Ectodermal cell (in vitro differentiated cells): Measurements from ENCODE around the gene TAF9.
"Not testable (repeated sequence)": the region's sequence is repeated elsewhere in the genome, so short reads cannot be mapped to it uniquely, and the experiment has no call there.

ENCODE experiments used
- H3K27ac ChIP-seq: 2 replicates; pipeline ENCODE4 v1.7.0; 2013; ENCODE audit warnings: mild to moderate bottlenecking, low read depth, low read length; ENCODE audit not compliant: insufficient read depth, poor library complexity, severe bottlenecking
- H3K27me3 ChIP-seq: 2 replicates; pipeline ENCODE4 v1.7.0; 2013; ENCODE audit warnings: mild to moderate bottlenecking, low read length; ENCODE audit not compliant: insufficient read depth, control insufficient read depth, poor library complexity, severe bottlenecking
- H3K36me3 ChIP-seq: one replicate; pipeline ENCODE4 v1.7.0; 2013; ENCODE audit warnings: low read length; ENCODE audit not compliant: control insufficient read depth, insufficient read depth
- H3K4me1 ChIP-seq: one replicate; pipeline ENCODE4 v1.7.0; 2013; ENCODE audit warnings: low read length; ENCODE audit not compliant: control insufficient read depth, insufficient read depth
- H3K4me3 ChIP-seq: 2 replicates; pipeline ENCODE4 v1.7.0; 2013; ENCODE audit warnings: low read depth, low read length, control low read depth; ENCODE audit not compliant: insufficient read depth
- H3K9me3 ChIP-seq: 2 replicates; pipeline ENCODE4 v1.7.0; 2013; ENCODE audit warnings: mild to moderate bottlenecking, low read length, moderate library complexity; ENCODE audit not compliant: control insufficient read depth
- WGBS, 2 experiments: methylation state at CpG; one replicate each; pipeline ENCODE4 v1.1.7; 2013; ENCODE audit warnings: missing lambda C conversion rate in 2 of 2; 5-methylcytosine and 5-hydroxymethylcytosine counted together

TAF9 gene

DNA sequence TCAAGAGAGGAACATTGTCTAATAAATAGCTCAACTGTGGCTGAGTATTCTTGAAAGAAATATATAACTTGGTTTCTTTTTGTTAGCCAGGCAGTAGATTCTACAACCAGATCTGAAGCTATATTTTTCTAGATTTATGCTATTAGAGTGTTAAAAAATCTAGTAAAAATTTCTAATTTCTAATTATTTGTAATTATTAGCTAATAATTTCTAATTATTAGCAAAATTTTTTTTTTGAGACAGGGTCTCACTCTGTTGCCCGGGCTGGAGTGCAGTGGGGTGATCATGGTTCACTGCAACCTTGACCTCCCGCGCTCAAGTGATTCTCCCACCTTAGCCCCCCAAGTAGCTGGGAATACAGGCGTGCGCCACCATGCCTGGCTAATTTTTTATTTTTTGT is 3.1 kb upstream of the TAF9 start:
- 86 to 96% methylated on average over 5 of the region's 5 CpGs for WGBS, 2 experiments
- no peaks in the 10 kb centered on the region for H3K4me1 ChIP-seq
- no peaks in the 10 kb centered on the region for H3K27me3 ChIP-seq
- no peaks in the 10 kb centered on the region for H3K9me3 ChIP-seq
- peaks cover 13% of the 10 kb centered on the region for H3K36me3 ChIP-seq
- no peak overlapping the region for H3K27ac ChIP-seq
- H3K4me3 ChIP-seq = no peak overlapping the region

DNA sequence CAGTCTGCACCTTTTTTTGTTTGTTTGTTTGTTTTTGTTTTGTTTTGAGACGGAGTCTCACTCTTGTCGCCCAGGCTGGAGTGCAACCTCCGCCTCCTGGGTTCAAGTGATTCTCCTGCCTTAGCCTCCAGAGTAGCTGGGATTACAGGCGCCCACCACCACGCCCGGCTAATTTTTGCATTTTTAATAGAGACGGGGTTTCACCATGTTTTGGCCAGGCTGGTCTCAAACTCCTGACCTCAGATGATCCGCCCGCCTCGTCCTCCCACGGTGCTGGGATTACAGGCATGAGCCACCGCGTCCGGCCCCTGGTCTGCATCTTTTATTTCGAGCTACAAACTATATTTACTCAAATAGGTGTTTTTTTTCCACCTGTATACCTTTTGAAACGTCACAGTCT is 1.0 kb upstream of the TAF9 start:
- 4 to 6% methylated on average over 16 of the region's 16 CpGs for WGBS, 2 experiments
- not testable (repeated sequence) for H3K27me3 ChIP-seq, H3K4me1 ChIP-seq, H3K36me3 ChIP-seq, H3K27ac ChIP-seq, H3K9me3 ChIP-seq
- H3K4me3 ChIP-seq = peak overlapping the region; percentile 92

DNA sequence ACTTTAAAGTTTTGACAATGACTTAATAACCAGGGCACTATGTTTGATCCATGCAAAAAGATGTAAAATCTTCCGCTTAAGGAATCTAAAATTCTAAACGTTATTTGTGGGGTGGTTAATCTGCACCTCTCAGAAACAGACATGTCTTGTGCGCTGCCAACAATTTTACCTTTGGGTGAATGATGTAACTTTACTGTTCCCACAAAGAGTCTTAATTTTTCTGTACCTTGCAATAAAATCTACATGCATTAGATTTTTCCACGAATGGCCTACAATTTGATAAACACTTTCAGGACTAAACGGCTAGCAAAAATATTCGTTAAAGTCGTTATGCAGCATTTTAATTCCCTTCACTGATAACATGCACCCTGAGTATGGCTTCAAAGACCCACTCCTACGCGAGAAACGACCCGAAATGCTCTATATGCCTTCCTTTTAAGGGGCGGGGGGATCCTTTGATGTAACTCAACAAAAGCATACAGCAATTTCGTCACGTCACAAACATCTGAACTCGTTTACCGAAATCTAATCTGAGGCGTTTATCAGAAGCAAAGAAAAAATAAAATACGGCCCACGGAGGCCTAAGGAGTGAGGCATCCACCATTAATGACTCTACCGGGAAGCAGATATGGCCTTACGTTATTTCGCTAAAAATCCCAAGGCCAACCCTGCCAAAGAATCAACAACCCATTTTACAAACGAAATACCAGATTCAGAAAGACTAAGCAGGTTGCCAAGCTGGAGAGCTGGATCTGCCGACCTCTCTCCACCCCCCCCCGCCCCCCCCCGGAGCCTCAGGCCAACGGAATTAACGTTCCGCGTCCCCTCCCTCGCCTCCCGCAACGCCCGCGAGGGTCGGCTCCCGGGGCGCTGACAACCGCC is 621 bp downstream of the TAF9 start:
- Histone ChIP-seq H3K36me3 (peaks cover 9% of the 10 kb centered on the region), H3K4me3 (peak overlapping the region; percentile 92), H3K27ac (peak overlapping the region; percentile 99), H3K4me1 (no peaks in the 10 kb centered on the region), H3K9me3 (no peaks in the 10 kb centered on the region), H3K27me3 (no peaks in the 10 kb centered on the region)
- 2 to 3% methylated on average over 38 of the region's 39 CpGs for WGBS, 2 experiments

DNA sequence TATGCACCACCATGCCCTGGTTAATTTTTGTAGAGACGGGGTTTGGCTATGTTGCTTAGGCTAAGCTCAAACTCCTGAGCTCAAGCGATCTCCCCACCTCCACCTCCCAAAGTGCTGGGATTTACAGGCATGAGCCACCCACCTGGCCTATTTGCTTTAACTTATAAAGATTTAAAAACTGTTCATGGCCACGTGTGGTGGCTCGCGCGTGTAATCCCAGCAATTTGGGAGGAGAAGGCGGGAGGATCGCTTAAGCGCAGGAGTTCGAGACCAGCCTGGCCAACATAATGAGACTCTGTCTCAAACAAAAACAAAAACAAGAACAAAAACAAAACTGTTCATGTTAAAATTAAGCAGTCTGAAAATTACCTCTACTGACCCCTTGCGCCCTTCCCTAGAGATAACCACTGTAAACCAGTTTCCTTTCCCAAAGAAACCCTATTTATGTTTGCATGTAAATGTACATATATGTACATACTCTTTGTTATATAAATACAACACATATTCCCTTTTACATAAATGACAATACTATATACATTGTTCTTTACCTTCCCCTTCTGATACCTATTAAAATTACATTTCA is 1.5 kb downstream of the TAF9 start:
- H3K27me3 ChIP-seq = no peaks in the 10 kb centered on the region
- no peaks in the 10 kb centered on the region for H3K4me1 ChIP-seq
- H3K27ac ChIP-seq = no peak overlapping the region
- 88 to 92% methylated on average over 11 of the region's 11 CpGs for WGBS, 2 experiments
- H3K9me3 ChIP-seq = no peaks in the 10 kb centered on the region
- peak overlapping the region; percentile 92 for H3K4me3 ChIP-seq
- peaks cover 9% of the 10 kb centered on the region for H3K36me3 ChIP-seq

DNA sequence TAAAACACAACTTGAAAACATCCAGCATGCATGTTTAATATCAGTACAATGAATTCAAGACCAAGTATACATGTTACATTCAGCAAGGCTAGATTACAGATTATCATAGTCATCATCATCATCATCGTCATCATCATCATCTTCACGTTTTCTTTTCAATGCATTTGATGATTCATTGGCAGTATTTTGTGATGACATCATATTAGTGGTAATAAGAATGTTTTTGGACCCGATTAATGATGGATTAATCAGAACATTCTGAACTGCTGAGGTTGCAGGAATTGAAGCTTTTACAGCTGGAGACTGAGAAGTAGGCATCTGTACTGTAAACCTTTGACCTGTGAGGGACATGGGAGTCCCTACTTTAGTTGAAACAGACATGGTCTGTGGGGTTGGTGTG is 4.5 kb downstream of the TAF9 start:
- Histone ChIP-seq H3K4me1 (no peaks in the 10 kb centered on the region), H3K36me3 (peaks cover 9% of the 10 kb centered on the region)
- WGBS, 2 experiments = 92 to 95% methylated on average over 3 of the region's 3 CpGs

DNA sequence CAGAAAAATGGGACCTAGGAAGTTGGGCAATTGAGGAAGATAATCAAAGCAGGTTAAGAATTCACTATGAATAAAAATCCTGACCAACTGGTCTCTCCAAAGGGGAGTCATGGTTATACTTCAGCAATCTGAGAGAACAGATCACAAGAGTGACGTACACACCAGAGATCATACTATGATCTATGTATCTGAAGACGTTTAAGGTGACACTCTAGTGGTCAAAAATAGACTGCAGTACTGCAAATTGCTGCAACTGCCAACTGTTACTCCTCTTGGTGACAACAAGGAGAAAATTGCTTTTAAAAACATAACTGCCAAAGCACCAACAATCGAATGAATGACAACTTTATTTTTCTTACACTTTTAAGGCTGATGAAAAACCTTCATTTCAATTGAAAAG is 4.9 kb downstream of the TAF9 start:
- Histone ChIP-seq H3K4me1 (no peaks in the 10 kb centered on the region), H3K9me3 (no peaks in the 10 kb centered on the region), H3K27ac (no peak overlapping the region), H3K4me3 (no peak overlapping the region), H3K36me3 (peaks cover 9% of the 10 kb centered on the region), H3K27me3 (no peaks in the 10 kb centered on the region)
- WGBS, 2 experiments = 95 to 96% methylated on average over 3 of the region's 3 CpGs

More for the DNA sequence above, 4.5 kb downstream of the TAF9 start:
- Histone ChIP-seq H3K4me3 (no peak overlapping the region), H3K9me3 (no peaks in the 10 kb centered on the region), H3K27me3 (no peaks in the 10 kb centered on the region), H3K27ac (no peak overlapping the region)

DNA sequence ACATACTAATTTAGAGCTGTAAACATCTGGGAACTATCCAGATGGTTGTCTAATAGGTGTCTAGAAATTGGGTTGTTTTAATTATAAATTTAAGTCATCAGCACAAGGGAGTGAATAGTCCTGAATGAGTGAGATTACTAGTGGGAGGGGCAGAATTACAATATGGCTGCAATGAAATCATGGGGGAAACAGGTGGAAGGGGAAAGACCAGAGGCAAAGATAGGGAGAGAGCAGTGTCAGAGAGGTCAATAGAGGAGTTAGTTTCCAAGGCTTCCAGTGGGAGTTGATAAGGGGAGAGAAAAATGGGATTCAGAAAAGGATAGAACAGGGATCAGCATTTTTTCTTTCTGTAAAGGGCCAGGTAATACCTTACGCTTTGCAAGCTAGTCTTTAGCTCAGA is 8.9 kb downstream of the TAF9 start:
- Histone ChIP-seq H3K27me3 (no peaks in the 10 kb centered on the region), H3K9me3 (no peaks in the 10 kb centered on the region), H3K4me1 (no peaks in the 10 kb centered on the region), H3K36me3 (peaks cover 5% of the 10 kb centered on the region), H3K27ac (no peak overlapping the region), H3K4me3 (no peak overlapping the region)
- 90 to 95% methylated on average over 1 of the region's 1 CpG for WGBS, 2 experiments

DNA sequence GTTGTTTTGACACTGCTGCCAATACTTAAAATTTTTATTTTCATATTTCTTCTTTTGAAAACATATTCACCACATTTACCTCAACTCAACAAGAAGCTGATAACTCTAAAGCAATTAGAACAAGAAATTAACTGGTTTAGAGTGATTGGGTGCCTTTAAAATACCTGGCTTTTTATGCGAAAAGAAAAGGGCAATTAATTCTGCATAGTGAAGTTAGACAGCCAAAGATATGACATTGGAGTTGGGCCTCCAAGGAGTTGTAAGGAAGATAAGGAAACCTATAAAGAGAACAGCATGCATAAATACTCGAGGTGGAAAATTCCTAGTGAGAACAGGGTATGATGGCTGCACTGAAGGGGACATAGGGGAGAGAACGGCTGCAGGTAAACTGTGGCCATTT is 9.6 kb downstream of the TAF9 start:
- Histone ChIP-seq H3K9me3 (no peaks in the 10 kb centered on the region), H3K27ac (no peak overlapping the region), H3K27me3 (no peaks in the 10 kb centered on the region), H3K36me3 (peaks cover 2% of the 10 kb centered on the region), H3K4me3 (no peak overlapping the region), H3K4me1 (no peaks in the 10 kb centered on the region)
- WGBS, 2 experiments = 89 to 97% methylated on average over 3 of the region's 3 CpGs

DNA sequence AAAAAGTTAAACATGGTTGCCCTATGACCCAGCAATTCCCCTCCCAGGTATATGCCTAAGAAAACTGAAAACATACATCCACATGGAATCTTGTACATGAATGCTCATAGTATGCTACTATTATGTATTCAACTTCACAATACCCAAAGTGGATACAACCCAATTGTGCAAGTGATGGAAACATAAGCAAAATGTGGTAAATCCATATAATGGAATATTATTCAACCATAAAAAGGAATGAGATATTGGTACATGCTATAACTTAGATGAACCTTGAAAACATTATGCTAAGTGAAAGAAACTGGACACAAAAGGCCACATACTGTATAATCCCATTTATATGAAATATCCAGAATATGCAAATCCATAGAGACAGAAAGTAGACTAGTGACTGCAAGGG is 18.7 kb downstream of the TAF9 start:
- Histone ChIP-seq H3K27me3 (no peaks in the 10 kb centered on the region), H3K9me3 (no peaks in the 10 kb centered on the region), H3K27ac (no peak overlapping the region), H3K36me3 (no peaks in the 10 kb centered on the region), H3K4me1 (no peaks in the 10 kb centered on the region), H3K4me3 (no peak overlapping the region)

DNA sequence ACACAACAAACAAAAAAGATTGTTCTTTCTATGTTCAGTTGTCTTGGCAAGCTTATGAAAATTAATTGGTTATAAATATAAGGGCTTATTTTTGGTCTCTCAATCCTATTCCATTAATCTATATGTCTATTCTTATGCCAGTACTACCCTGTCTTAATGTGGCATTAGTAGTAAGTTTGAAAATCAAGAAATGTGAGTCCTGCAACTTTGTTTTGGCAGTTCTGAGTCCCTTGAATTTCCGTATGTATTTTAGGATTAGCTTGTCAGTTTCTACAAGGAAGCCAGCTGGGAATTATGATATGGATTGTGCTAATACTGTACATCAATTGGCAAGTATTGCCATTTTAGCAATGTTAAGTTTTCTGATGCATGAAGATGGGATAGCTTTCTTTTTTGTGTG is 26.2 kb downstream of the TAF9 start:
- Histone ChIP-seq H3K27me3 (no peaks in the 10 kb centered on the region), H3K4me1 (no peaks in the 10 kb centered on the region), H3K27ac (no peak overlapping the region), H3K4me3 (no peak overlapping the region), H3K36me3 (no peaks in the 10 kb centered on the region), H3K9me3 (no peaks in the 10 kb centered on the region)
- 82 to 90% methylated on average over 1 of the region's 1 CpG for WGBS, 2 experiments
